ENCODE data around the gene HOXD8.

HOXD8 gene

DNA sequence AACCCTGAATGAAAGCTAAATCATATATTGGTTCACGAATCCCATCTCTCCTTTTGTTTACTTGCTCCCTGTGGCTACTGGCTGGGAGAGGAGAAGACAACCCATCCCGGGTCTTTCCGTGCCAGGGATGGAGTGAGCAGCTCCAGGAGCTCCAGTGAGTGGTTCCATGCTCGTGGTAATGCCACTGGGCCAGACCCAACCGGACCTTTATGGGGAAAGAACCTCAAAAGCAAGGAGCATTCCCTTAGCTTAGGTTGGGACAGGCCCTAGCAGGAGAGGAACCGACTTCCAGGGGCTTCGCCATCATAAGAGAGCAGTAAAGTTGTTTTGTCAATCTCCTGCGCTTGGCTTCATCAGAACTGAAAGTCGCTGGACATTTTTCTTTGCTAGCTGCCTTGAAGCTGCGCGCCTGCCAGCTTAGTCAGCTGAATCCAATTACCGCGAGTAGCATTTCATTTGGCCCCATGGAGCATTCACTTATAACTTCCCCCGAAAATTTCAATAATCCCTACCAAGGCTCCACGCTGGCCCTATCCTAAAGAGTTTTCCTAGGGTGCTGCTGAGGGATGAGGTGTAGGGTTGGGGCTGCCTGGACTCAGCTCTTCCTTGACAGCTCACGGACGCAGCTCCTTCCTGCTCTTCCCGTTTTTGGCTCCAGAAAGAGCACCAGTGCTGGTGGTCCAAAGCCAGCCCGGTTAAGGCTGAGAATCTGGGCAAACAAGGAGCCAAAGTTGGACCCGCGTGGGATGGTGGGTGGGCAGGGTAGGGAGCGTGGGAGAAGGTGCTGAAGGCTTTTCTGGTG is 32.5 kb downstream of the HOXD8 start:
- no peak for DNase-seq
- in situ Hi-C loops (cut with MboI; ENCODE audit: low pct_unique_long_range_greater_than_20kb, low sequenced_read_pairs): no loop called here

DNA sequence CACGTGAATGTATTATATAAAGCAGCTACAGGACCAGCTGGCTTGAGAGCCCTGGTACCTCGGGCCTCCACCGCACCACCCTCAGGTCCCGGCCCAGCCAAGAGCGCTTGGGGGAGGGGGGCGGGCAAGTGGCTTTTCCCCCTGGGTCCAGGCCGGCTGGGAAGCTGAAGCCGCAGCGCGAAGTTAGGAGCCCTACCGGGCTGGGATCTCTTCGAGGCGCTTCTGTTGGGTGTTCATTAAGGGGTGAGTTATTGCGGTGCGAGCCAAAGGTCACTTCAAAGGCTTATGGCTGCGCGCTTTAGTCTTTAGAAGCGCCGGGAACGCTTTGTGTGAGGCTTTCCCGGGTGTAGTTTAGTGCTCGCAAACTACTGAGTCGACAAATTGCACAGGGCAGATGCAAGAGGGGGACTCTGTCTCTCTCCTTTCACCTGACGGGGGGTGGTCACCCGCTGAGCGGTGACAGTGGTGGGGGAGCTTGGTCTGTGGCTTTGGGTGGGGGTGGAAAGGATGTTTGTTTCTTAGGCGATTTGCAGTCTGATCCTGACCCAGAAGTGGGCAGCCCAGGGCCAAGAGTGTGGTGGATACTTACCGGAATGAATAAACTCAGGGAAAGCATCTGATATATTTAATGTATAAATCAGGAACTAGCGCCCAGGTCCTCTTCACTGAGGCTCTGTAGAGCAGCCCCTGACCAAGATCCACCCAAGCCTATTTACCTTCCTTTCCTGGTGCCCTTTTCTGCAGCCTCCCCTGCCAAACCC is 33.6 kb downstream of the HOXD8 start:
- no peak for DNase-seq
- in situ Hi-C loops (cut with MboI; ENCODE audit: low pct_unique_long_range_greater_than_20kb, low sequenced_read_pairs): no loop called here

DNA sequence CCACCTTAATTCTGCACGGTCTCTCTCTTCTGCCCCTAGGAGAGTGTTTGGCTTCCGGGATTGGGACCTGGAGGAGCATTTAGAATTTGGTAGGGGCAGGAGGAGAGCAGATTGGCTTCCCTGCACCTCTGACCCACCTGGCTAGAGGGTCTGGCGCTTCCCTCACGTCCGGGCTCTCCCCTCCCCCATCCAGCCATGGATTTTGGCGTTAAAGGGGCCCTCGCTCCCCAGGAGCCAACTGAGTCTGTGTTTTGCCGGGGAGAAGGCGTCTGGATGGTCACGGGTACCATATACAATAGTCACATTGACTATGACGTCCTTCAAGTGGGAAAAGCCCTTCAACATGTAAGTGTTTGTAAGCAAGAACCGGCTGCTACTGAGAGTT is 34.2 kb downstream of the HOXD8 start:
- DNase-seq: no peak
- in situ Hi-C loops (cut with MboI; ENCODE audit: low pct_unique_long_range_greater_than_20kb, low sequenced_read_pairs): no loop called here

GRCh38 chr2:176164201-176164600 is 34.7 kb downstream of the HOXD8 start:
- in situ Hi-C loops (cut with MboI; ENCODE audit: low pct_unique_long_range_greater_than_20kb, low sequenced_read_pairs): no loop called here
- no peak for DNase-seq

DNA sequence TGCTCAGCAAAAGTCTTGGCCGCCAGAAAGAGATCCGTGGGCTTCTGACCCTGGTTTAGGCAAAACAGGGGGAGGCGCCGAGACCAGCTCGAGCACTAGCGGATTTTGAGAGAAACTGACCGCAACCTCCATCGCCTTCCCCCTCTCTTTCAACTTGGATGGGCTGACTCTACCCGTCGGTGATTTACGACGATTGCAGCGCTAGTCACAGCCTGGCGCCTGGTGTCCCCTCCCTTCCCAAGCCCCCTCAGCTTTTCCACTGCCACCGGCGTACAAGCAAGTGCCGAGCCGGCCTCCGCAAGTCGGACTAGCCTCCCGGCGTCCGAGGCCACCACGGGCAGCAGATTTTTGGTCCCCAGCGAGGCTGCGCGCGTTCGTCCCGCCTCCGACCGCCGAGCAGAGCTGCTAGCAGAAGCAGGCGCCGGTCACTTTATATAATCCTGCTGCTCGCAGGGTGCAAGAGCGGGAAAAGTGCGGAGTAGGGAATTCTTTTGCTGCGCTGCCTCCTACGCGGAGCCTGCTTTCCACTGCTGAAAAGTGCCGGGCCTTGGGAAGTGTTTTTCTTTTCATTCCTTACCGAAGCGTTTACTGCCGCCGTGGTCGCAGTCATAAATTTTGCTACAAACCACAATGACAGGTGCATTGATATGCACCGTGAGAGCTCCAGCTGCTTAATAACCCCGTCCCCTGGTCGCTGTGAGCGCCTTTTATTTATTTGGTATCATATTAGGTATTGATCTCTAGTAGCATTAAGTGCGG is 35.3 kb downstream of the HOXD8 start:
- in situ Hi-C loops (cut with MboI; ENCODE audit: low pct_unique_long_range_greater_than_20kb, low sequenced_read_pairs): no loop called here
- no peak for DNase-seq

GRCh38 chr2:176165370-176166050 is 36.0 kb downstream of the HOXD8 start:
- in situ Hi-C loops (cut with MboI; ENCODE audit: low pct_unique_long_range_greater_than_20kb, low sequenced_read_pairs): no loop called here
- no peak for DNase-seq

- no peak for DNase-seq
- in situ Hi-C loops (cut with MboI; ENCODE audit: low pct_unique_long_range_greater_than_20kb, low sequenced_read_pairs): no loop called here
These were observed 36.8 kb downstream of the HOXD8 start for GRCh38 chr2:176166272-176166671.

DNA sequence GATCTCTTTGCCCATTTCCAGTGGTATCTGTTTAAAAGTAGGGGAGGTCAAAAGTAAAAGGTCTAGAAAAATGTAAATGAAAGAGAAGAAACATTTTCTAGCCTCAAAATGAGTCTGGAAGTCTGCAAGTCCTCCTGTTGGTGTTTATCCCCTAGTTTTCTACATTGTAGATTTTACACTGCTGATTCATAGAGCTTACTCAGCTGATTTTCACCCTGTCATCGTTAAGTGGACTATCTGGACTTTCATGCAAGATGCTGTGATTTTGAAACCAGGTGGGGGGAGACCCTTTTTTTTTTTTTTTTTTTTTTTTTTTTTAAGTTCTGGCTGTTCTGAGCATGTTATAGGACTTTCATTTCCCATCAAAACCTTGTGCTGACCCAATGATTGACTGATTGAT is 37.9 kb downstream of the HOXD8 start:
- DNase-seq: no peak

GRCh38 chr2:176169181-176169580 is 39.7 kb downstream of the HOXD8 start:
- no peak for DNase-seq
- in situ Hi-C loops (cut with MboI; ENCODE audit: low pct_unique_long_range_greater_than_20kb, low sequenced_read_pairs): no loop called here

More for the DNA sequence above, 37.9 kb downstream of the HOXD8 start:
- in situ Hi-C loops (cut with MboI; ENCODE audit: low pct_unique_long_range_greater_than_20kb, low sequenced_read_pairs): no loop called here

GRCh38 chr2:176169711-176170110 is 40.2 kb downstream of the HOXD8 start:
- DNase-seq: no peak
- in situ Hi-C loops (cut with MboI; ENCODE audit: low pct_unique_long_range_greater_than_20kb, low sequenced_read_pairs): no loop called here

- in situ Hi-C loops (cut with MboI; ENCODE audit: low pct_unique_long_range_greater_than_20kb, low sequenced_read_pairs): no loop called here
- DNase-seq: no peak
These were observed 41.2 kb downstream of the HOXD8 start for GRCh38 chr2:176170602-176171305.

GRCh38 chr2:176171351-176172006 is 42.0 kb downstream of the HOXD8 start:
- no peak for DNase-seq
- in situ Hi-C loops (cut with MboI; ENCODE audit: low pct_unique_long_range_greater_than_20kb, low sequenced_read_pairs): no loop called here

GRCh38 chr2:176172007-176172894 is 42.7 kb downstream of the HOXD8 start:
- no peak for DNase-seq
- in situ Hi-C loops (cut with MboI; ENCODE audit: low pct_unique_long_range_greater_than_20kb, low sequenced_read_pairs): no loop called here

DNA sequence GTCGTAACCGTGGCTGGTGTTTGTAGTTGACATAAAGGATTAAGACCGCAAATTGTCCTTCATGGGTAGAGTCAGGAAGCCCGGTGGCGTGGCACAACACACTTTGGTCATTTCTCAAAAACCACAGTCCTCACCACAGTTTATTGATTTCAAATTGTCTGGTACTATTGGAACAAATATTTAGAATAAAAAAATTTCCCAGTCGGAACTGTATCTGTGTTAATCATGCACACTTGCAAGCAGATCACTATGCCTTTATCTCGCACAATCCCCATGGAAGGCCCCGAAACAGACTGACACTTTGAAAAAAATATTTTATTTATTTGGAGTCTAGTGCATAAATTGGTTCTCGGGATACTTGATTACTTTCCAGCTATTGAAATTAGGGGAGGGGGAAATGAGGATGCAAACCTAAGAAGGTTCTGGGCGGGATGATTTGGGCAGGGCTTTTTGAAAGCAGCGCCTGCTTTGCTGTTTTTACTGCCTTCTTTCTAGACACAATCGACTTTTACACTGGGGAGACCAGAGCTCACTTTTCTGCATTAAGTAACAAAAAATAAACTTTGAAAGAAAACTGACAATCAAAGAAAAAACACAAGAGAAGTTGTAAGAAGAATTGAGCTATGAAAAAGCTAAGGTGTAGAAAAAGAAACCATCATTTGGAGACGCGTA is 43.5 kb downstream of the HOXD8 start:
- in situ Hi-C loops (cut with MboI; ENCODE audit: low pct_unique_long_range_greater_than_20kb, low sequenced_read_pairs): no loop called here
- DNase-seq: no peak

DNA sequence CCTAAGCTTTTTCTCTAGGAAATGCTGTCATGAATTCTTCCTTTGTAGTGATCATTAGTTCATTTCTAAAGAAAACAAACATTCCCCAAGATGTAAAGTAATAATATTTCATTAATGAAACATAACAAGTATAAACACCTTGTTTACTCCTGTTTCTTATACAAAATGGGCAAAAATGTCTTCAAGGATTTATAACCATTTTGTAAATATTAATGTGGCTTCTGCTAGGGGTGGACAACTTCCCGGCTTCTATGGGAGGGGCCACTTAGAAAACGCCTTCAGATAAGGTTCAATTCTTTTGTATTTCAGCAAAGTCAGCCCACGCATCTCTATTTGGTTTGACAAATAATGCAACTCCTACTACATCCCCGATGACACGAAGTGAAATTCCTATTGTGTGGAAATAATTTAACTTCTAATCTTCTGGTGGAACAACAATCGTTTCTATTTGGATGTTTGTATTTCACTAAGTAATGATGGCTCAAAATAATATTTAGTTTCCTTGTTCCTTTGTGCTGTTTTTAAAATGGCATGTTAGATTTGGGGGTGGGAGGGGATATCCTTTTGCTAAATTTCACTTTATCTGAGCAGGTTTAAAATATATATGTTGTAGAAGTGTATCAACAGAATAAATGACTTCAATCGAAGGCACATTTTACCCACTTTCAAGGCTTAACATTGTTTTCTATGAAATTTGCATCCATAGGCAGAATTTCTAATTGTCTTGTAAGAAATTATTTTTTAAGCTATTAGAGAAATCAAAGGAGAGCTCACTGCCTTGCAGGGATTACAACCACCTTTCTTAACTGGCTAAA is 44.3 kb downstream of the HOXD8 start:
- in situ Hi-C loops (cut with MboI; ENCODE audit: low pct_unique_long_range_greater_than_20kb, low sequenced_read_pairs): no loop called here

GRCh38 chr2:176174382-176174823 is 44.9 kb downstream of the HOXD8 start:
- in situ Hi-C loops (cut with MboI; ENCODE audit: low pct_unique_long_range_greater_than_20kb, low sequenced_read_pairs): no loop called here

More for the DNA sequence above, 44.3 kb downstream of the HOXD8 start:
- DNase-seq: no peak

More at GRCh38 chr2:176174382-176174823, 44.9 kb downstream of the HOXD8 start:
- DNase-seq: no peak

Measured in KBM-7 (cell line).